ENCODE results near the gene OR5K4.

DNA sequence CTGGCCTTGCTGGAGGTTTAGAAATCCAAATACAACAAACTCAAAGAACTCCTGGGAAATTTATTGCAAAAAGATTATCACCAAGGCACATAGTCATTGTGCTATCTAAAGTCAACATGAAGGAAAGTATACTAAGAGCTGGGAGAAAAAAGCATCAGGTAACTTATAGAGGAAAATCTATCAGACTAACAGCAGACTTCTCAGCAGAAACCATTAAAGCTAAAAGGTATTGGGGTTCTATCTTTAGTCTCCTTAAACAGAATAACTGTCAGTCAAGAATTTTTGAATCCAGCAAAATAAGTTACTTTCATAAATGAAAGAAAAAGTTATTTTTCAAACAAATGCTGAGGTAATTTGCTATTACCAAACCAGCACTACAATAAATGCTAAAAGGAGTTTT, 44.9 kb downstream of the OR5K4 start:
- no peak for TF ChIP-seq FOXK2 (IDR thresholded peaks at IDR 0.05)
- TF ChIP-seq FOXA1 (IDR thresholded peaks at IDR 0.05) = no peak
- TF ChIP-seq FOXM1 (IDR thresholded peaks at IDR 0.05; ENCODE audit: borderline replicate concordance) = no peak
- TF ChIP-seq SUZ12 (IDR thresholded peaks at IDR 0.05) = no peak
- no peak for TF ChIP-seq ZNF384 (IDR thresholded peaks at IDR 0.05)
- TF ChIP-seq, protein P1, sequence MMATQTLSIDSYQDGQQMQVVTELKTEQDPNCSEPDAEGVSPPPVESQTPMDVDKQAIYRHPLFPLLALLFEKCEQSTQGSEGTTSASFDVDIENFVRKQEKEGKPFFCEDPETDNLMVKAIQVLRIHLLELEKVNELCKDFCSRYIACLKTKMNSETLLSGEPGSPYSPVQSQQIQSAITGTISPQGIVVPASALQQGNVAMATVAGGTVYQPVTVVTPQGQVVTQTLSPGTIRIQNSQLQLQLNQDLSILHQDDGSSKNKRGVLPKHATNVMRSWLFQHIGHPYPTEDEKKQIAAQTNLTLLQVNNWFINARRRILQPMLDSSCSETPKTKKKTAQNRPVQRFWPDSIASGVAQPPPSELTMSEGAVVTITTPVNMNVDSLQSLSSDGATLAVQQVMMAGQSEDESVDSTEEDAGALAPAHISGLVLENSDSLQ (IDR thresholded peaks at IDR 0.05) = no peak
- TF ChIP-seq BHLHE40 (IDR thresholded peaks at IDR 0.05; ENCODE audit: borderline replicate concordance) = no peak
